DOHH2 (cell line): ENCODE measurements around the gene TP63.
A peak's percentile ranks its signal among the peaks of the same experiment; 100 is the strongest.

Source experiments
- CTCF ChIP-seq: fragments of 200-600 bp; sonication (generic); IDR thresholded peaks from one replicate; pipeline ENCODE4 v1.5.1; 2014; ENCODE audit warnings: antibody characterized with exemption, mild to moderate bottlenecking, low read depth, low read length; ENCODE audit not compliant: poor library complexity, severe bottlenecking
- EZH2phosphoT487 ChIP-seq: fragments of 200-600 bp; sonication (generic); IDR thresholded peaks from 2 replicates; pipeline ENCODE4 v1.6.1; 2017; ENCODE audit warnings: borderline replicate concordance, mild to moderate bottlenecking, antibody characterized with exemption, low read length, moderate library complexity, mixed read lengths

GRCh38 chr3:189652042-189652441 is 20.9 kb downstream of the TP63 start:
- TF ChIP-seq CTCF (peak; percentile 65), EZH2phosphoT487 (no peak)
